Mucosa of rectum (tissue), 2 donors: Measurements from ENCODE around the gene PCDHGA8.
A peak's percentile ranks its signal among the peaks of the same experiment; 100 is the strongest.
"Not testable (repeated sequence)": the region's sequence is repeated elsewhere in the genome, so short reads cannot be mapped to it uniquely, and the experiment has no call there.

Experiments used
- H3K27ac ChIP-seq, 2 donors: one replicate each; pipeline ENCODE4 v1.7.0; 2013; ENCODE audit warnings: inconsistent platforms in 2 of 2, low read depth in 2 of 2, low read length in 2 of 2
- H3K27me3 ChIP-seq, 2 donors: one replicate each; pipeline ENCODE4 v1.7.0; 2013; ENCODE audit warnings: low read length in 2 of 2; ENCODE audit not compliant: control insufficient read depth in 2 of 2, insufficient read depth in 2 of 2
- H3K36me3 ChIP-seq, 2 donors: one replicate each; pipeline ENCODE4 v1.7.0; 2013; ENCODE audit warnings: low read length in 2 of 2; ENCODE audit not compliant: control insufficient read depth in 2 of 2, insufficient read depth in 2 of 2
- H3K4me1 ChIP-seq, 2 donors: one replicate each; pipeline ENCODE4 v1.7.0; 2013; ENCODE audit warnings: low read length in 2 of 2, mild to moderate bottlenecking in 1 of 2; ENCODE audit not compliant: control insufficient read depth in 2 of 2, insufficient read depth in 2 of 2
- H3K4me3 ChIP-seq, 2 donors: one replicate each; pipeline ENCODE4 v1.7.0; 2013; ENCODE audit warnings: low read length in 2 of 2
- H3K9ac ChIP-seq, 2 donors: one replicate each; pipeline ENCODE4 v1.7.0; 2013; ENCODE audit warnings: low read length in 2 of 2, low read depth in 1 of 2, mild to moderate bottlenecking in 1 of 2
- H3K9me3 ChIP-seq, 2 donors: one replicate each; pipeline ENCODE4 v1.7.0; 2013; ENCODE audit warnings: low read length in 2 of 2; ENCODE audit not compliant: control insufficient read depth in 2 of 2
- donor health status: healthy.
- donor health status: Normal muscosa, but diverticular disease.

PCDHGA8 gene

DNA sequence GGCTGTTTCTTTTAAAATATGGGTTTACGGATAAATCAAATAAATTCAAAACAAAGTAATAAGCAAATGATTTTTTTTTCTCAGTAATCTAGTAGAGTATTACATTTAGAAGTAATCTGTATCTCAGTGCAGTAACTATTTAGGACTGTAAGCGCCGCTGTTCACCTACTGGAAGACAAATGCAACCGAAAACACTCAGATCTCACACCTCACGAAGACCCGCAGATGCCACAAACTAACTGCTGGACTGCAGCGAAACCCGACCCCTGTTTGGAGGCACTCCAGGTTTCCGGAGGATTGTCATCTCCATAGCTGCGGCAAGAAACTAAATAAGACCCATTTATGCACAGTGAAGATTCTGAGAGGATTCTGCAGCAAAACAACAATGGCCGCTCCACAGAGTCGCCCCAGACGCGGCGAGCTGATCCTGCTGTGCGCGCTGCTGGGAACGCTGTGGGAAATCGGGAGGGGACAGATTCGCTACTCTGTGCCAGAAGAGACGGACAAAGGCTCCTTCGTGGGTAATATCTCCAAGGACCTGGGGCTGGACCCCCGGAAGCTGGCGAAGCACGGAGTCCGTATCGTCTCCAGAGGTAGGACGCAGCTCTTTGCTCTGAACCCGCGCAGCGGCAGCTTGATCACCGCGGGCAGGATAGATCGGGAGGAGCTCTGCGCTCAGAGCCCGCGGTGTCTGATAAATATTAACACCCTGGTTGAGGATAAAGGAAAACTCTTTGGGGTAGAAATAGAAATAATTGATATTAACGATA lies at the start of gene PCDHGA8:
Gene PCDHGA8, plus strand, starts transcription at position 205 of the 770 bp plus-strand sequence. Its CDS starts 181 bp downstream, at position 386.
- no peaks in the 10 kb centered on the region for H3K36me3 ChIP-seq
- H3K4me1 ChIP-seq, result no peaks in the 10 kb centered on the region
- H3K9ac ChIP-seq, result no peak within 1 kb of the TSS
- no peak within 1 kb of the TSS for H3K27ac ChIP-seq
- peaks cover 14 to 45% of the 10 kb centered on the region in 2 donors for H3K9me3 ChIP-seq
- no peak within 1 kb of the TSS for H3K4me3 ChIP-seq
- H3K27me3 ChIP-seq, result no peaks in the 10 kb centered on the region

GRCh38 chr5:141342773-141343172 lies 49.7 kb upstream of the PCDHGA8 start:
- peaks cover 27 to 32% of the 10 kb centered on the region in 2 donors for H3K9me3 ChIP-seq
- no peak overlapping the region for H3K4me3 ChIP-seq
- no peak overlapping the region for H3K9ac ChIP-seq

GRCh38 chr5:141343242-141343952 lies 49.0 kb upstream of the PCDHGA8 start, which contains the start of gene PCDHGA3:
TSS of gene PCDHGA3 (plus strand) at chr5:141343829. CDS start at chr5:141344034, 205 bp downstream.
- Histone ChIP-seq H3K27ac (no peak within 1 kb of the TSS), H3K4me3 (peak within 1 kb of the TSS; percentile 5 to 19)

More at GRCh38 chr5:141342773-141343172, 49.7 kb upstream of the PCDHGA8 start:
- no peaks in the 10 kb centered on the region for H3K36me3 ChIP-seq
- no peak overlapping the region for H3K27ac ChIP-seq
- H3K4me1 ChIP-seq, result no peaks in the 10 kb centered on the region
- no peaks in the 10 kb centered on the region for H3K27me3 ChIP-seq

DNA sequence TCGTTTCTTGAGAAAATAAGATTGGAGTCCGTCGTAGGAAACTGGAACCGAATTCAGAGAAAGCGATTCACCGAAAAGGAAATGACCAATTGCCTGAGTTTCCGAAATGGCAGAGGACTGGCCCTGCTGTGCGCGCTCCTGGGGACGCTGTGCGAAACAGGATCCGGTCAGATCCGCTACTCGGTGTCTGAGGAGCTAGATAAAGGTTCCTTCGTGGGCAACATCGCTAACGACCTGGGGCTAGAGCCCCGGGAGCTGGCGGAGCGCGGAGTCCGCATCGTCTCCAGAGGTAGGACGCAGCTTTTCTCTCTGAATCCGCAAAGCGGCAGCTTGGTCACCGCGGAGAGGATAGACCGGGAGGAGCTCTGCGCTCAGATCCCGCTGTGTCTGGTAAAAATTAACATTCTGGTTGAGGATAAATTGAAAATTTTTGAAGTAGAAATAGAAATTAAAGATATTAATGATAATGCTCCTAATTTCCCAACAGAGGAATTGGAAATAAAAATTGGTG lies 48.4 kb upstream of the PCDHGA8 start:
- Histone ChIP-seq H3K27ac (no peak overlapping the region), H3K4me1 (no peaks in the 10 kb centered on the region), H3K9me3 (peaks cover 22 to 30% of the 10 kb centered on the region in 2 donors), H3K9ac (no peak overlapping the region), H3K27me3 (no peaks in the 10 kb centered on the region), H3K4me3 (peak overlapping the region; percentile 5 to 19), H3K36me3 (no peaks in the 10 kb centered on the region)

More at GRCh38 chr5:141343242-141343952, 49.0 kb upstream of the PCDHGA8 start, which contains the start of gene PCDHGA3:
- Histone ChIP-seq H3K4me1 (no peaks in the 10 kb centered on the region), H3K27me3 (no peaks in the 10 kb centered on the region), H3K9ac (no peak within 1 kb of the TSS), H3K36me3 (no peaks in the 10 kb centered on the region), H3K9me3 (peaks cover 27 to 32% of the 10 kb centered on the region in 2 donors)

GRCh38 chr5:141345327-141345726 lies 47.1 kb upstream of the PCDHGA8 start:
- Histone ChIP-seq H3K9ac (no peak overlapping the region), H3K9me3 (peaks cover 12 to 23% of the 10 kb centered on the region in 2 donors), H3K4me3 (no peak overlapping the region), H3K27me3 (no peaks in the 10 kb centered on the region), H3K36me3 (no peaks in the 10 kb centered on the region), H3K4me1 (no peaks in the 10 kb centered on the region), H3K27ac (no peak overlapping the region)

- H3K27me3 ChIP-seq, H3K36me3 ChIP-seq, H3K4me3 ChIP-seq: not testable (repeated sequence)
Observed at GRCh38 chr5:141346017-141346416, 46.4 kb upstream of the PCDHGA8 start.

DNA sequence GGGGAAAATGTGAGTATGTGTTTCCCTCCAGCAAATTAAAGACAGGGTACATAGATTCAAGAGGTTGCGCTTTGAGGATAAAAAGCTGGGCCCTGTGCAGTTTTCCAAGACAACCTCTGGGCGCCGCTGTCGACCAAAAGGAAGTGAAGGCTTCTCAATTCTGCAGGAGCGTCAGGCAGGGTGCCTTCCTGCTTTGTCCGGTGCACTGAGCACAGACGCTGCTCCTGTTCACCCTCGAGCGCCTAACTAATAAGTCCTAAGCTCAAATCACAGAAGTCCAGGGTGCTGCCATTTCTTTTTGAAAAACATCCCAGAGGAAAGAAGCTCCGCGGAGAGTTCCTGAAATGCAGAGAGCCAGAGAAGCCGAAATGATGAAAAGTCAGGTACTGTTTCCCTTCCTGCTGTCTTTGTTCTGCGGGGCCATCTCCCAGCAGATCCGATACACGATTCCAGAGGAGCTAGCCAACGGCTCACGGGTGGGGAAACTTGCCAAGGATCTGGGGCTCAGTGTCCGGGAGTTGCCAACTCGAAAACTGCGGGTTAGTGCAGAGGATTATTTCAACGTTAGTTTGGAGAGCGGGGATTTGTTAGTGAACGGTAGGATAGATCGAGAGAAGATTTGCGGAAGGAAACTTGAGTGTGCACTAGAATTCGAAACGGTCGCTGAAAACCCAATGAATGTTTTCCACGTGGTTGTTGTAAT lies 42.4 kb upstream of the PCDHGA8 start, which contains the start of gene PCDHGB1:
Gene PCDHGB1, plus strand, starts transcription at position 183 of the 703 bp plus-strand sequence. Its CDS starts 162 bp downstream, at position 345.
- Histone ChIP-seq H3K27me3 (no peaks in the 10 kb centered on the region), H3K4me1 (no peaks in the 10 kb centered on the region), H3K4me3 (peak within 1 kb of the TSS in 1 of 2 donors; percentile 56), H3K27ac (no peak within 1 kb of the TSS), H3K36me3 (no peaks in the 10 kb centered on the region), H3K9ac (no peak within 1 kb of the TSS), H3K9me3 (peaks cover 4 to 19% of the 10 kb centered on the region in 2 donors)

More at GRCh38 chr5:141346017-141346416, 46.4 kb upstream of the PCDHGA8 start:
- peaks cover 12 to 26% of the 10 kb centered on the region in 2 donors for H3K9me3 ChIP-seq
- H3K4me1 ChIP-seq, H3K9ac ChIP-seq, H3K27ac ChIP-seq: not testable (repeated sequence)

GRCh38 chr5:141351591-141351990 lies 40.8 kb upstream of the PCDHGA8 start:
- Histone ChIP-seq H3K4me3 (no peak overlapping the region), H3K36me3 (no peaks in the 10 kb centered on the region), H3K9ac (no peak overlapping the region), H3K27me3 (no peaks in the 10 kb centered on the region), H3K4me1 (no peaks in the 10 kb centered on the region), H3K27ac (no peak overlapping the region), H3K9me3 (peaks cover 3 to 22% of the 10 kb centered on the region in 2 donors)

- H3K4me3 ChIP-seq, result peak within 1 kb of the TSS in 1 of 2 donors; percentile 8
- no peak within 1 kb of the TSS for H3K9ac ChIP-seq
- no peaks in the 10 kb centered on the region for H3K27me3 ChIP-seq
- H3K36me3 ChIP-seq, result no peaks in the 10 kb centered on the region
- H3K4me1 ChIP-seq, result no peaks in the 10 kb centered on the region
- no peak within 1 kb of the TSS for H3K27ac ChIP-seq
- H3K9me3 ChIP-seq, result peaks cover 3 to 22% of the 10 kb centered on the region in 2 donors
Observed at GRCh38 chr5:141354900-141355469, 37.4 kb upstream of the PCDHGA8 start, which contains the start of gene PCDHGA4. TSS of gene PCDHGA4 (plus strand) at chr5:141355021. CDS start at chr5:141355108, 87 bp downstream.
